Measurements from ENCODE around the gene CTNNA2. TPM values are rescaled to one million over a fixed set of nuclear protein-coding genes. Genes with fewer than 3 reads are reported as not detected.

CTNNA2 gene
- total RNA-seq, 1 experiment from 2014 or later, result 5.5 TPM

DNA sequence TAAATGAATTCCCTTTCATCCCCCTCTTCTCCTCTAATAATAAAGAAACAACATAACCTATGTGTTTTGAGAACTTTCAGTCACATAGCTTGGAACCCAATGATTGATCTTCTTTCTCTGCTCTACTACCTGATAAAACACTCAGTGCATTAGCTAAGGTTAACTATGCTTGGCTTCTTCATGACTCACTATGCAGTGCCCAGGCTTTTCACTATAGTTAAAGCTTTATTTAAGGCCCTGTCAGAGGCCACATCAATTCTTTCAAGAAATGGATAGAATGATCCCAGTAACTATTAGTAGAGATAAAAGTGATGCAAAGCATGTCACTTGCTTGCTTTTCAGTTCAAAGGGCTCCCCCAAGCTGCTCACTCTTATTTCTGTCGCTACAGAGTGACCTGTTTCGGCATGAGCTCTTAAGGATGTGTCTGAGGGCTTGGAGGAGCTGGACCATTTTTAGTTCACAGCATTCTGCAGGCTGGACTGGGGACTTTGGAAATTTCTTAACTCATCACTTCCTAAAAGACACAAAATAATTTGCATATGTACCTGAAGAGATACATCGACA lies 407.7 kb downstream of the CTNNA2 start:
- no peak overlapping the region for H3K14ac ChIP-seq (ENCODE audit: insufficient read depth, low read length)
- H3K9ac ChIP-seq (ENCODE audit: extremely low read depth, insufficient read length, low read length), result no peak overlapping the region
- no peak overlapping the region for H4K8ac ChIP-seq (replicated peaks; ENCODE audit: insufficient read length, low read depth, low read length)
- H2BK5ac ChIP-seq (ENCODE audit: insufficient read length, low read length), result no peak overlapping the region
- no CpG with 5 or more reads among the region's 3 CpGs for WGBS (ENCODE audit: extremely low coverage, insufficient read length, low lambda C conversion rate)
- Mint-ChIP-seq H3K27me3 (ENCODE audit: low read depth) (no peaks in the 10 kb centered on the region), H3K9me3 (no peaks in the 10 kb centered on the region), H3K27ac (peak overlapping the region in 1 of 3 experiments; percentile 93; a peak in 1 of 7 replicates), H3K4me1 (peaks cover 15 to 26% of the 10 kb centered on the region in 2 experiments), H3K4me3 (no peak overlapping the region), H3K36me3 (ENCODE audit: insufficient read depth in 1 of 3, low read depth in 3 of 3) (no peaks in the 10 kb centered on the region)
- DNase-seq, result no peak
- no peaks in the 10 kb centered on the region for H3K27me3 ChIP-seq (ENCODE audit: insufficient read depth, low read length)
- no peak overlapping the region for H3K4me2 ChIP-seq (ENCODE audit: insufficient read depth, insufficient read length, low read length)
- H2AK5ac ChIP-seq (ENCODE audit: insufficient read length, low read length), result no peak overlapping the region
- H3K18ac ChIP-seq (ENCODE audit: insufficient read length, low read depth, low read length), result no peak overlapping the region
- no peak overlapping the region for H2BK120ac ChIP-seq (ENCODE audit: low read depth, low read length, poor library complexity, severe bottlenecking)
- peaks cover 2% of the 10 kb centered on the region; the same call in 1 of the 2 replicates for H3K4me1 ChIP-seq (ENCODE audit: insufficient read depth, low read length)
- H2BK15ac ChIP-seq (ENCODE audit: low read depth, low read length), result no peak overlapping the region
- no peaks in the 10 kb centered on the region for H3K9me3 ChIP-seq (ENCODE audit: control insufficient read depth, low read depth, low read length)
- H3K23me2 ChIP-seq (ENCODE audit: insufficient read length, low read depth, low read length, poor library complexity, severe bottlenecking), result no peaks in the 10 kb centered on the region
- H2AFZ ChIP-seq (ENCODE audit: low read length), result no peak overlapping the region
- no peak for TF ChIP-seq CTCF (conservative IDR thresholded peaks at IDR 0.05)
- H3K56ac ChIP-seq (ENCODE audit: insufficient read length, low read depth, low read length), result no peak overlapping the region
- no peaks in the 10 kb centered on the region for H3K79me1 ChIP-seq (ENCODE audit: insufficient read depth, low read depth, low read length, poor library complexity, severe bottlenecking)
- no peak overlapping the region for H3K27ac ChIP-seq (ENCODE audit: insufficient read length, low read depth, low read length)
- no peak overlapping the region for H4K5ac ChIP-seq (ENCODE audit: insufficient read length, low read depth, low read length)
- no peak overlapping the region for H3T11ph ChIP-seq (ENCODE audit: low read length)
- H4K20me1 ChIP-seq (ENCODE audit: control insufficient read depth, insufficient read depth, insufficient read length), result no peaks in the 10 kb centered on the region
- no peak overlapping the region for H4K91ac ChIP-seq (ENCODE audit: insufficient read length, low read depth, low read length)
- H2BK12ac ChIP-seq (ENCODE audit: insufficient read length, low read depth, low read length), result no peak overlapping the region
- no peak overlapping the region for H3K4ac ChIP-seq (ENCODE audit: low read depth, low read length)
- no peak overlapping the region for H3K23ac ChIP-seq (ENCODE audit: insufficient read length, low read depth, low read length)
- no peaks in the 10 kb centered on the region for H3K79me2 ChIP-seq (ENCODE audit: insufficient read depth, low read length)
- no peak overlapping the region for H2BK20ac ChIP-seq (ENCODE audit: low read depth, low read length, poor library complexity, severe bottlenecking)

Data from H9 (cell line).